Gastroesophageal sphincter (tissue), 4 donors: Measurements from ENCODE around the gene SETD5. TPM values are rescaled to one million over a fixed set of nuclear protein-coding genes. Genes with fewer than 3 reads are reported as not detected.
A peak's percentile ranks its signal among the peaks of the same experiment; 100 is the strongest.

ENCODE experiments used
- ATAC-seq: fragments of 150-250 bp; one replicate; pipeline ENCODE4 v1.9.1; 2016; ENCODE audit warnings: mild to moderate bottlenecking, moderate library complexity
- H3K27ac ChIP-seq, 4 donors: fragments of 200-600 bp; sonication (generic) in 3 of 4; 1 replicate in 3 of 4; 2 replicates in 1 of 4; pipeline ENCODE4 v1.5.1; 2016 to 2019
- H3K27me3 ChIP-seq: fragments of 200-600 bp; sonication (generic); one replicate; pipeline ENCODE4 v1.5.1; 2019
- H3K36me3 ChIP-seq, 2 donors: fragments of 200-600 bp; sonication (generic); one replicate each; pipeline ENCODE4 v1.5.1; 2019; ENCODE audit warnings: control low read depth in 1 of 2
- H3K4me1 ChIP-seq, 3 donors: fragments of 200-600 bp; sonication (generic); 1 replicate in 2 of 3; 2 replicates in 1 of 3; pipeline ENCODE4 v1.5.1; 2016 to 2019; ENCODE audit warnings: control low read depth in 2 of 3
- H3K4me3 ChIP-seq, 2 donors: fragments of 200-600 bp; sonication (generic); one replicate each; pipeline ENCODE4 v1.5.1; 2019; ENCODE audit warnings: mild to moderate bottlenecking in 1 of 2, moderate library complexity in 1 of 2
- H3K9me3 ChIP-seq, 3 donors: fragments of 200-600 bp; sonication (generic); one replicate each; pipeline ENCODE4 v1.5.1; 2017 to 2019; ENCODE audit warnings: control low read depth in 2 of 3
- CTCF ChIP-seq, 4 experiments: fragments of 200-600 bp in 2 of 4; fragments of 450-650 bp in 2 of 4; sonication (generic) in 1 of 4; IDR thresholded peaks; one replicate each; pipeline ENCODE4 v1.5.1; 2017 to 2019; ENCODE audit warnings: antibody characterized with exemption in 4 of 4, mild to moderate bottlenecking in 2 of 4, moderate library complexity in 2 of 4
- EP300 ChIP-seq: sonication (generic); formaldehyde crosslinking; IDR thresholded peaks from one replicate; pipeline ENCODE4 v1.6.1; 2017; ENCODE audit warnings: antibody characterized with exemption, mild to moderate bottlenecking
- POLR2A ChIP-seq, 2 donors: fragments of 450-650 bp; IDR thresholded peaks; one replicate each; pipeline ENCODE4 v1.6.1; 2017; ENCODE audit warnings: antibody characterized with exemption in 2 of 2, mild to moderate bottlenecking in 2 of 2, moderate library complexity in 1 of 2
- POLR2AphosphoS5 ChIP-seq: sonication (generic); formaldehyde crosslinking; IDR thresholded peaks from one replicate; pipeline ENCODE4 v1.6.1; 2017; ENCODE audit warnings: antibody characterized with exemption
- WGBS, 2 donors: methylation state at CpG; one replicate each; pipeline ENCODE4 v1.1.5; 2018; ENCODE audit warnings: low coverage in 1 of 2; 5-methylcytosine and 5-hydroxymethylcytosine counted together
- total RNA-seq, 4 donors: library from RNA; depleted of rRNA; stranded (reverse); fragments of >200 nt; gene quantifications; one replicate each; pipeline ENCODE4 v1.1.0, GENCODE V29; 2016

SETD5 gene
- total RNA-seq, 4 donors from 2014 or later, result 51.5 to 95.3 (median 76.8) TPM

- no peak overlapping the region for H3K27ac ChIP-seq
- H3K4me3 ChIP-seq, result no peak overlapping the region
- no peaks in the 10 kb centered on the region for H3K9me3 ChIP-seq
- TF ChIP-seq POLR2A (IDR thresholded peaks at IDR 0.05) (no peak), POLR2AphosphoS5 (no peak), EP300 (no peak), CTCF (IDR thresholded peaks at IDR 0.05) (no peak)
- ATAC-seq, result no peak
- peaks cover 0 to 8% (median 0%) of the 10 kb centered on the region in 3 donors for H3K4me1 ChIP-seq
- H3K27me3 ChIP-seq, result no peaks in the 10 kb centered on the region
- WGBS, 2 donors, result 91 to 93% methylated on average over 2 to 3 of the region's 3 CpGs
- peaks cover 11 to 97% of the 10 kb centered on the region in 2 donors for H3K36me3 ChIP-seq
Observed at GRCh38 chr3:9373465-9373864, 23.9 kb upstream of the SETD5 start.

GRCh38 chr3:9377981-9378380, 19.4 kb upstream of the SETD5 start:
- H3K9me3 ChIP-seq, result no peaks in the 10 kb centered on the region
- 91% methylated on average over 1 of the region's 1 CpG for WGBS, 2 donors
- H3K36me3 ChIP-seq, result peaks cover 9 to 85% of the 10 kb centered on the region in 2 donors
- H3K4me1 ChIP-seq, result peaks cover 0 to 1% (median 0%) of the 10 kb centered on the region in 3 donors
- no peak for TF ChIP-seq EP300
- TF ChIP-seq POLR2A (IDR thresholded peaks at IDR 0.05), result no peak
- TF ChIP-seq CTCF (IDR thresholded peaks at IDR 0.05), result no peak
- no peak for ATAC-seq
- no peak overlapping the region for H3K4me3 ChIP-seq
- H3K27me3 ChIP-seq, result no peaks in the 10 kb centered on the region
- no peak overlapping the region for H3K27ac ChIP-seq

- H3K27ac ChIP-seq, result no peak overlapping the region
- ATAC-seq, result no peak
- H3K36me3 ChIP-seq, result peaks cover 12 to 85% of the 10 kb centered on the region in 2 donors
- H3K9me3 ChIP-seq, result no peaks in the 10 kb centered on the region
- H3K4me3 ChIP-seq, result no peak overlapping the region
- H3K4me1 ChIP-seq, result no peaks in the 10 kb centered on the region
- no peak for TF ChIP-seq CTCF (IDR thresholded peaks at IDR 0.05)
- TF ChIP-seq EP300, result no peak
- no peak for TF ChIP-seq POLR2A (IDR thresholded peaks at IDR 0.05)
- TF ChIP-seq POLR2AphosphoS5, result no peak
- H3K27me3 ChIP-seq, result no peaks in the 10 kb centered on the region
- WGBS, 2 donors, result 55 to 61% methylated on average over 3 to 4 of the region's 4 CpGs
Observed at GRCh38 chr3:9379327-9379726, 18.1 kb upstream of the SETD5 start.

- Histone ChIP-seq H3K4me1 (no peaks in the 10 kb centered on the region), H3K36me3 (peaks cover 12 to 85% of the 10 kb centered on the region in 2 donors), H3K27ac (no peak overlapping the region), H3K27me3 (no peaks in the 10 kb centered on the region), H3K9me3 (no peaks in the 10 kb centered on the region), H3K4me3 (no peak overlapping the region)
- WGBS, 2 donors, result 83 to 89% methylated on average over 3 of the region's 3 CpGs
- no peak for TF ChIP-seq CTCF (IDR thresholded peaks at IDR 0.05)
- no peak for TF ChIP-seq POLR2AphosphoS5
- TF ChIP-seq EP300, result no peak
- TF ChIP-seq POLR2A (IDR thresholded peaks at IDR 0.05), result no peak
- no peak for ATAC-seq
Observed at GRCh38 chr3:9380014-9380413, 17.4 kb upstream of the SETD5 start.

GRCh38 chr3:9384141-9384828, 13.1 kb upstream of the SETD5 start:
- Histone ChIP-seq H3K4me3 (no peak overlapping the region), H3K27me3 (no peaks in the 10 kb centered on the region), H3K9me3 (no peaks in the 10 kb centered on the region), H3K4me1 (peaks cover 0 to 7% (median 0%) of the 10 kb centered on the region in 3 donors), H3K36me3 (peaks cover 12 to 87% of the 10 kb centered on the region in 2 donors), H3K27ac (peak overlapping the region in 1 of 4 donors; percentile 12)
- TF ChIP-seq POLR2A (IDR thresholded peaks at IDR 0.05), result no peak
- no peak for TF ChIP-seq CTCF (IDR thresholded peaks at IDR 0.05)
- peak; percentile 5 for TF ChIP-seq POLR2AphosphoS5
- no peak for TF ChIP-seq EP300
- WGBS, 2 donors, result 67 to 92% methylated on average over 8 to 13 of the region's 13 CpGs
- no peak for ATAC-seq
